SK-N-MC (cell line): ENCODE data around the gene GRIK4.
A peak's percentile ranks its signal among the peaks of the same experiment; 100 is the strongest.

Experiments used
- DNase-seq: peaks from one replicate; pipeline ENCODE4 v3.0.0-alpha.2; 2011; ENCODE audit warnings: low read depth, low spot score
- H3K27ac ChIP-seq: fragments of 200-600 bp; sonication (generic); 2 replicates; pipeline ENCODE4 v1.5.1; 2016; ENCODE audit warnings: mixed run types
- H3K36me3 ChIP-seq: fragments of 200-600 bp; sonication (generic); 2 replicates; pipeline ENCODE4 v1.6.1; 2017; ENCODE audit warnings: antibody characterized with exemption, low read length, mixed read lengths; ENCODE audit not compliant: insufficient read depth
- H3K4me3 ChIP-seq: fragments of 200-600 bp; sonication (generic); 2 replicates; pipeline ENCODE4 v1.5.1; 2016
- H3K9ac ChIP-seq: fragments of 200-600 bp; sonication (generic); 2 replicates; pipeline ENCODE4 v1.8.0; 2017; ENCODE audit warnings: mixed run types, mixed read lengths; ENCODE audit not compliant: insufficient read length
- H3K9me3 ChIP-seq: fragments of 200-600 bp; sonication (generic); 2 replicates; pipeline ENCODE4 v1.6.1; 2017; ENCODE audit warnings: low read depth, mild to moderate bottlenecking, antibody characterized with exemption, low read length, moderate library complexity, mixed read lengths
- EZH2 ChIP-seq: fragments of 200-600 bp; sonication (generic); IDR thresholded peaks from one replicate; pipeline ENCODE4 v1.6.1; 2017; ENCODE audit warnings: antibody characterized with exemption
- FOXP2 ChIP-seq: optimal IDR thresholded peaks from 2 replicates; pipeline ENCODE3; 2011; ENCODE audit warnings: mild to moderate bottlenecking, moderate library complexity; ENCODE audit not compliant: insufficient read depth; ENCODE audit errors: extremely low read length, control extremely low read depth
- POLR2AphosphoS5 ChIP-seq: IDR thresholded peaks from 2 replicates; pipeline ENCODE4 v1.6.1; 2012; ENCODE audit warnings: mild to moderate bottlenecking, low read depth, low read length, borderline replicate concordance

The GRIK4 gene

GRCh38 chr11:120629407-120630080 is 118.0 kb downstream of the GRIK4 start:
- Histone ChIP-seq H3K36me3 (no peaks in the 10 kb centered on the region), H3K9me3 (no peaks in the 10 kb centered on the region), H3K9ac (no peak overlapping the region), H3K4me3 (no peak overlapping the region), H3K27ac (no peak overlapping the region)
- TF ChIP-seq FOXP2, result no peak
- no peak for TF ChIP-seq EZH2
- TF ChIP-seq POLR2AphosphoS5, result no peak
- no peak for DNase-seq

- TF ChIP-seq POLR2AphosphoS5 (no peak), FOXP2 (no peak), EZH2 (no peak)
- Histone ChIP-seq H3K4me3 (no peak overlapping the region), H3K9me3 (no peaks in the 10 kb centered on the region), H3K36me3 (no peaks in the 10 kb centered on the region), H3K9ac (no peak overlapping the region), H3K27ac (no peak overlapping the region)
- no peak for DNase-seq
These were observed 118.6 kb downstream of the GRIK4 start for GRCh38 chr11:120630122-120630521.

- no peaks in the 10 kb centered on the region for H3K9me3 ChIP-seq
- no peak overlapping the region for H3K9ac ChIP-seq
- no peak overlapping the region for H3K27ac ChIP-seq
- no peak for DNase-seq
- no peak overlapping the region for H3K4me3 ChIP-seq
- TF ChIP-seq FOXP2 (no peak), EZH2 (no peak), POLR2AphosphoS5 (no peak)
- H3K36me3 ChIP-seq, result no peaks in the 10 kb centered on the region
These were observed 121.0 kb downstream of the GRIK4 start for GRCh38 chr11:120632579-120632978.

DNA sequence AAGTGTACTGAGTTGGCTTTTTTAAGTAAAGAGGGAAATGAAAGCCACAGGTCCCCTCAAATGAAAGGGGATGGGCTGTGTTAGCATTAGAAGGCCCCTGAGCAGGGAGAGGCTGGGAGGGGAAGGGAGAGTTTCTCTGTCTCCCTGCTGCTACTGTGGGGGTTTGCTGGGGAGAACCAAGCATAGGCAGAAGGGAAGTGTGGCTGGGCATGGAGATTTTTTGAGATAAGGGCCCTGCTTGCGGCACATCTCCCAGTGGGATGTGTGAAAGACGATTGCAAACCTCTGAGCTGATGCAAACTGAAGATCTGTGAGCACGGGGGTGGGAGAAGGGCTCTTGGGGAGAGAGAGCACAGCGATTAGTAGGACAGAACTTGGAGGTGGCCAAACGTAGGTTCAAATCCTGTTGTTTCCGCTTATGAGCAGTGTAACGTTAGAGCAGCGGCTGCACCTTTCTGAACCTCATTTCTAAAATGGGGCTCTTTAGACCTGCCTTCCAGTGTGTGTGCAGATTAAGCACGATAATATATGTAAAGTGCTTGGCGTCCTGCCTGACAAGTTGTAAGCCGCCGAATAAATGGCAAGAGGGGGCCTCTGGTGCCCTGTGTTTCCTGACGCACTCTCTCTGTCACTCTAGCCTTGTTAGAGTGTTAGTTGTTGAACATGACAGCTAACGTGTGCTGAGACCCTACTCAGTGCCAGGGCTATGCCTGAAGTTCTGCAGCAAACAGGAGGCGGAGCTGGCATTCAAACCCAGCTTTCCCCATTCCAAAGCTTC is 122.3 kb downstream of the GRIK4 start:
- Histone ChIP-seq H3K9ac (no peak overlapping the region), H3K9me3 (no peaks in the 10 kb centered on the region), H3K27ac (peak overlapping the region; percentile 45; the same call in 1 of the 2 replicates), H3K36me3 (no peaks in the 10 kb centered on the region), H3K4me3 (peak overlapping the region; percentile 59)
- TF ChIP-seq POLR2AphosphoS5 (no peak), FOXP2 (no peak), EZH2 (no peak)
- peak; percentile 16 for DNase-seq

DNA sequence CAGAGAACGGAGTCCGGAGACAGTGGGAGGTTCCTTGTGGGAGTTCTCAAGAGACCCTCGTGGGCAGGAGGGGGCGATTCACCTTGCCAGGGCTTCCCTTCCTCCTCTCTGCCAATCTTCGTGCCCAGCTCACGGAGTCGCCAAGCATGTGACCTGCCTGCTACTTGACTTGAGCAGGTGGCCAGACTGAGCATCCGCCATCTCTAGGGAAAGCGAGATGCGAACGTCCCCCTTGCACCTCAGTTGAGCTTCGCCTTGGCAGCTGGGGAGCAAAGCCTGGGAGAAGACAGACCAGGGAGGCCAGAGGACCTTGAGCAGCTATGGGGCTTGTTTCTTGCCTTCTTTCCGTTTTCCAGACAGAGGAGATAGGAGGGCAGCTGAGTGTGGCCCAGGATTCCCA is 123.2 kb downstream of the GRIK4 start:
- no peak overlapping the region for H3K27ac ChIP-seq
- no peak for DNase-seq
- TF ChIP-seq FOXP2 (no peak), EZH2 (no peak), POLR2AphosphoS5 (no peak)

DNA sequence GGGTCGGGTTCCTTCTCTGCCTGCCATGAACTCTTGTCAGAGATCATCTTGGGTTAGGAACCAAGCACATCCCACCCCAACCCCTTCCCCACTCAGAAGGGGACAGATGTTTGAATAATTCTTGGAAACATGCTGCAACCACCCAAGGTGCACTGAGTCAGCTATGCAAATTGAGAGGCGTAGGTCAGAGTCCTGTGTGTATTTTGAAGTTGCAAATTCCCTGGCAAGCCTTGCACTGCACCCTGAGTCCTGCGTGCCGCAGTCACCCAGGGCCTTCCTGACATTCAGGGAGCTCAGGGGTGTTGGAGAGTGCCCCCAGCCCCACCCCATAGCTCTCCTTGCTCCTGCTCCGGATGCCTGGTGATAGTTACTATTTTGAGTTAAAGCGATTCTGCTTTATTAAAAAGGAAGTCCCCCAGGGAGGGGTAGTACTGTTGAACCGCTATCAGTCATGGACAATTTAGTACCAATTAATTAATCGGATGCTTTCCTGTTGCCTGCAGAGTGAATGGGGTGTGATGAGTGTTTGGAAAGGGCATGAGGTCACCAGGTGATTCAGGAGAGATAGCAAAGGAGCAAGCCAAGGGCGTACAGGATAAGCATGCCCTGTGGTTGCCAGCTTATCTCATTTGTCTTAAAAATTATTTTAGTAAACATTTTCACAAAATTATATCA is 123.7 kb downstream of the GRIK4 start:
- Histone ChIP-seq H3K9ac (no peak overlapping the region), H3K4me3 (no peak overlapping the region), H3K9me3 (no peaks in the 10 kb centered on the region), H3K27ac (no peak overlapping the region), H3K36me3 (no peaks in the 10 kb centered on the region)
- TF ChIP-seq EZH2, result no peak
- no peak for TF ChIP-seq FOXP2
- TF ChIP-seq POLR2AphosphoS5, result no peak
- DNase-seq, result no peak

More for the DNA sequence above, 123.2 kb downstream of the GRIK4 start:
- H3K9me3 ChIP-seq, result no peaks in the 10 kb centered on the region
- H3K9ac ChIP-seq, result no peak overlapping the region
- peak overlapping the region; percentile 59; the same call in 1 of the 2 replicates for H3K4me3 ChIP-seq
- H3K36me3 ChIP-seq, result no peaks in the 10 kb centered on the region

GRCh38 chr11:120637131-120637530 is 125.6 kb downstream of the GRIK4 start:
- Histone ChIP-seq H3K9ac (no peak overlapping the region), H3K36me3 (no peaks in the 10 kb centered on the region), H3K27ac (no peak overlapping the region), H3K4me3 (no peak overlapping the region), H3K9me3 (no peaks in the 10 kb centered on the region)
- no peak for DNase-seq
- TF ChIP-seq POLR2AphosphoS5, result no peak
- TF ChIP-seq FOXP2, result no peak
- no peak for TF ChIP-seq EZH2

DNA sequence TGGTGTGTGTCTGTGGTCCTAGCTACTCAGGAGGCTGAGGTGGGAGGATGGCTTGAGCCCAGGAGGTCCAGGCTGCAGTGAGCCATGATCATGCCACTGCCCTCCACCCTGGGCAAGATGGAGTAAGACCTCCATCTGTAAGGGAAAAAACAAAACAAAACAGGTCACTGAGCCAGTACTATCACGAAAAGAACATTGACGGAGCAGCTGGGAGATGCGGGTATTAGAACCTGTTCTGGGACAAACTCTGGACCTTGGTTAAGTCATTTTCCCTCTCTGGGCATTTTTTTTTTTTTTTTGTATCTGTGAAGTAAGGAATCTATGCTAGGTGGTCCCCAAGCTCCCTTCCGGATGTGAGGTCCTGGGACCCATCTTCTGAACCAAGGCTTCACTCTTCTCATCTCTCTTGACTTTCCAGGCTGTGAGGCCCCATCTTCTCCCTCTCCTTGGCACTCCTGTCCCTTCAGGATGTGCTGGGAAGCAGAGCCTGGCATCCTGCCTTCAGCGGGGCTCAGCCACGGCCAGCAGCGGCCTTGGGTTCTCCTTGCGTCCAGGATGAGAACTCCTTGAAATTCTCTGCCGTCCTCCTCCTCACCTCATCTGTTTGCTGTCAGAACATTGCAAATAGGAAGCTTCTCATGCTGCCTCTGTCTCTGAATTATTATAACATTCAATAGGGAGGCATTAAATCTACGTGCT is 130.8 kb downstream of the GRIK4 start:
- no peak for DNase-seq
- Histone ChIP-seq H3K36me3 (no peaks in the 10 kb centered on the region), H3K27ac (no peak overlapping the region), H3K9ac (no peak overlapping the region), H3K4me3 (no peak overlapping the region), H3K9me3 (no peaks in the 10 kb centered on the region)
- TF ChIP-seq POLR2AphosphoS5 (no peak), FOXP2 (no peak), EZH2 (no peak)
